IMR-90 (cell line): ENCODE data around the gene DDAH2. TPM values are rescaled to one million over a fixed set of nuclear protein-coding genes. Genes with fewer than 3 reads are reported as not detected.

Source experiments
- ATAC-seq: fragments of 200-7000 bp; cut with Tn5 transposase; 2 replicates; pipeline ENCODE4 v1.9.1; 2020; ENCODE audit warnings: low read depth, mild to moderate bottlenecking, moderate library complexity
- BruUV-seq: library from RNA; stranded (reverse); fragments of 400-500 nt; replicated peaks from 2 replicates; lab custom pipeline; 2021; lab: Mats Ljungman, UMichigan
- CTCF ChIA-PET: fragments of 300-600 bp; formaldehyde crosslinking; extraction: SDS; loops from one replicate; lab custom pipeline; 2021; ENCODE audit warnings: antibody characterized with exemption; lab: Yijun Ruan, JAX
- POLR2A ChIA-PET: fragments of 300-600 bp; sonication (Branson Sonifier 250); formaldehyde crosslinking; loops from one replicate; lab custom pipeline; 2022; ENCODE audit warnings: antibody characterized with exemption; ENCODE audit not compliant: unreplicated experiment; lab: Charles Lee
- DNase-seq: peaks from one replicate; pipeline ENCODE4 v3.0.0; 2013
- H2AFZ ChIP-seq: replicated peaks from 2 replicates; pipeline ENCODE3; 2013; ENCODE audit warnings: low read length, mild to moderate bottlenecking; ENCODE audit not compliant: poor library complexity
- H2AK5ac ChIP-seq: 2 replicates; pipeline ENCODE4 v1.6.1; 2013; ENCODE audit warnings: low read depth, low read length, inconsistent platforms
- H2AK9ac ChIP-seq: replicated peaks from 2 replicates; pipeline ENCODE3; 2013; ENCODE audit warnings: mild to moderate bottlenecking, low read depth, low read length, moderate library complexity; ENCODE audit not compliant: poor library complexity
- H2BK120ac ChIP-seq: 2 replicates; pipeline ENCODE4 v1.6.1; 2013; ENCODE audit warnings: low read depth, low read length, inconsistent platforms
- H2BK15ac ChIP-seq: 3 replicates; pipeline ENCODE4 v1.6.1; 2013; ENCODE audit warnings: low read depth, low read length, inconsistent platforms
- H2BK20ac ChIP-seq: 2 replicates; pipeline ENCODE4 v1.6.1; 2013; ENCODE audit warnings: low read depth, mild to moderate bottlenecking, inconsistent platforms, low read length, moderate library complexity
- H2BK5ac ChIP-seq: 2 replicates; pipeline ENCODE4 v1.6.1; 2013; ENCODE audit warnings: mild to moderate bottlenecking, low read depth, low read length, inconsistent platforms; ENCODE audit not compliant: poor library complexity, severe bottlenecking
- H3K14ac ChIP-seq: replicated peaks from 2 replicates; pipeline ENCODE4 v1.6.1; 2013; ENCODE audit warnings: low read depth, low read length, inconsistent platforms
- H3K18ac ChIP-seq: 2 replicates; pipeline ENCODE4 v1.6.1; 2013; ENCODE audit warnings: low read depth, low read length, control low read depth
- H3K23ac ChIP-seq: 2 replicates; pipeline ENCODE4 v1.6.1; 2013; ENCODE audit warnings: low read depth, low read length, inconsistent platforms
- H3K27ac ChIP-seq: 2 replicates; pipeline ENCODE4 v1.5.1; 2013; ENCODE audit warnings: mild to moderate bottlenecking, control low read depth, low read length; ENCODE audit not compliant: insufficient read depth
- H3K27me3 ChIP-seq: 2 replicates; pipeline ENCODE4 v1.6.1; 2013; ENCODE audit warnings: low read length; ENCODE audit not compliant: control insufficient read depth, insufficient read depth
- H3K36me3 ChIP-seq: 2 replicates; pipeline ENCODE4 v1.6.1; 2013; ENCODE audit warnings: low read length, mixed read lengths; ENCODE audit not compliant: control insufficient read depth, insufficient read depth
- H3K4ac ChIP-seq: 2 replicates; pipeline ENCODE4 v1.6.1; 2013; ENCODE audit warnings: low read depth, low read length, inconsistent platforms
- H3K4me1 ChIP-seq: 2 replicates; pipeline ENCODE4 v1.6.1; 2013; ENCODE audit warnings: low read length, mixed read lengths; ENCODE audit not compliant: control insufficient read depth, insufficient read depth
- H3K4me2 ChIP-seq: 2 replicates; pipeline ENCODE4 v1.6.1; 2013; ENCODE audit warnings: low read depth, mild to moderate bottlenecking, control low read depth, low read length, moderate library complexity
- H3K4me3 ChIP-seq: 2 replicates; pipeline ENCODE4 v1.5.1; 2013; ENCODE audit warnings: low read depth, mild to moderate bottlenecking, control low read depth, low read length, moderate library complexity; ENCODE audit not compliant: insufficient read depth
- H3K56ac ChIP-seq: 2 replicates; pipeline ENCODE4 v1.6.1; 2013; ENCODE audit warnings: low read length, inconsistent platforms; ENCODE audit not compliant: insufficient read depth; ENCODE audit errors: extremely low read depth
- H3K79me1 ChIP-seq, 2 experiments: 2 replicates each; pipeline ENCODE4 v1.6.1; 2013; ENCODE audit warnings: low read length in 2 of 2, inconsistent platforms in 1 of 2, low read depth in 1 of 2
- H3K9ac ChIP-seq: 2 replicates; pipeline ENCODE4 v1.6.1; 2013; ENCODE audit warnings: low read depth, low read length, control low read depth
- H3K9me1 ChIP-seq: 2 replicates; pipeline ENCODE4 v1.6.1; 2013; ENCODE audit warnings: low read length, inconsistent platforms; ENCODE audit not compliant: insufficient read depth
- H3K9me3 ChIP-seq: 2 replicates; pipeline ENCODE4 v1.6.1; 2013; ENCODE audit warnings: low read length; ENCODE audit not compliant: control insufficient read depth, insufficient read depth
- H4K20me1 ChIP-seq: 2 replicates; pipeline ENCODE4 v1.6.1; 2013; ENCODE audit warnings: low read length, inconsistent platforms; ENCODE audit not compliant: insufficient read depth
- H4K5ac ChIP-seq: 2 replicates; pipeline ENCODE4 v1.6.1; 2013; ENCODE audit warnings: mild to moderate bottlenecking, low read depth, low read length, control low read depth
- H4K8ac ChIP-seq, 2 experiments: 2 replicates each; pipeline ENCODE4 v1.6.1; 2013; ENCODE audit warnings: low read depth in 2 of 2, low read length in 2 of 2, control low read depth in 1 of 2, inconsistent platforms in 1 of 2
- H4K91ac ChIP-seq: 2 replicates; pipeline ENCODE4 v1.6.1; 2013; ENCODE audit warnings: low read depth, low read length, inconsistent platforms; ENCODE audit not compliant: insufficient read depth
- BHLHE40 ChIP-seq: fragments of 150-350 bp; IDR thresholded peaks from 2 replicates; pipeline ENCODE4 v1.6.1; 2016; ENCODE audit warnings: mild to moderate bottlenecking, low read depth, low read length
- CEBPB ChIP-seq: IDR thresholded peaks from 2 replicates; pipeline ENCODE4 v1.6.1; 2012; ENCODE audit warnings: low read depth, low read length, improper control_type of control experiment
- CHD1 ChIP-seq: IDR thresholded peaks from 2 replicates; pipeline ENCODE4 v1.6.1; 2012; ENCODE audit warnings: low read depth, low read length, improper control_type of control experiment
- CTCF ChIP-seq: conservative IDR thresholded peaks from 2 replicates; pipeline ENCODE4 v1.5.1; 2012; ENCODE audit warnings: mild to moderate bottlenecking, low read depth, low read length, improper control_type of control experiment
- ELK1 ChIP-seq: fragments of 150-350 bp; IDR thresholded peaks from 2 replicates; pipeline ENCODE4 v1.6.1; 2016; ENCODE audit warnings: low read depth, mild to moderate bottlenecking, low read length, moderate library complexity, borderline replicate concordance
- FOS ChIP-seq: fragments of 150-350 bp; IDR thresholded peaks from 2 replicates; pipeline ENCODE4 v1.6.1; 2016; ENCODE audit warnings: low read depth, low read length
- MAFK ChIP-seq: IDR thresholded peaks from 2 replicates; pipeline ENCODE4 v1.6.1; 2012; ENCODE audit warnings: low read depth, low read length, improper control_type of control experiment
- MAZ ChIP-seq: IDR thresholded peaks from 2 replicates; pipeline ENCODE4 v1.6.1; 2012; ENCODE audit warnings: low read depth, mild to moderate bottlenecking, low read length, improper control_type of control experiment, moderate library complexity, borderline replicate concordance
- MXI1 ChIP-seq: IDR thresholded peaks from 2 replicates; pipeline ENCODE4 v1.6.1; 2012; ENCODE audit warnings: low read depth, mild to moderate bottlenecking, low read length, moderate library complexity, borderline replicate concordance
- NFE2L2 ChIP-seq: fragments of 150-350 bp; IDR thresholded peaks from 2 replicates; pipeline ENCODE4 v1.6.1; 2016; ENCODE audit warnings: low read depth, mild to moderate bottlenecking, low read length
- POLR2A ChIP-seq: IDR thresholded peaks from 2 replicates; pipeline ENCODE4 v1.6.1; 2012; ENCODE audit warnings: mild to moderate bottlenecking, low read depth, low read length
- RAD21 ChIP-seq: IDR thresholded peaks from 2 replicates; pipeline ENCODE4 v1.6.1; 2012; ENCODE audit warnings: low read length, improper control_type of control experiment
- RCOR1 ChIP-seq: IDR thresholded peaks from 2 replicates; pipeline ENCODE4 v1.6.1; 2012; ENCODE audit warnings: mild to moderate bottlenecking, low read length, improper control_type of control experiment; ENCODE audit not compliant: insufficient replicate concordance
- RFX5 ChIP-seq: IDR thresholded peaks from 2 replicates; pipeline ENCODE4 v1.8.0; 2012; ENCODE audit warnings: low read depth, mild to moderate bottlenecking, low read length, moderate library complexity
- SMC3 ChIP-seq: fragments of 150-350 bp; IDR thresholded peaks from 2 replicates; pipeline ENCODE4 v1.6.1; 2016; ENCODE audit warnings: low read depth, mild to moderate bottlenecking, antibody characterized with exemption, low read length, moderate library complexity
- USF2 ChIP-seq: fragments of 150-350 bp; IDR thresholded peaks from 2 replicates; pipeline ENCODE4 v1.6.1; 2017; ENCODE audit warnings: mild to moderate bottlenecking, antibody characterized with exemption, low read length, low read depth
- WGBS, 2 experiments: methylation state at CpG; one replicate each; pipeline versions ENCODE4 v1.1.5 to v1.1.7; 2013; ENCODE audit warnings: missing lambda C conversion rate in 2 of 2; ENCODE audit not compliant: insufficient read length in 1 of 2; ENCODE audit errors: extremely low coverage in 2 of 2; 5-methylcytosine and 5-hydroxymethylcytosine counted together
- dilution Hi-C: fragments of 300-500 bp; cut with HindIII; formaldehyde crosslinking; loops from one replicate; pipeline ENCODE4 v1.14.3; 2018; ENCODE audit warnings: low sequenced_read_pairs; ENCODE audit not compliant: unreplicated experiment
- in situ Hi-C: fragments of 300-500 bp; cut with MboI; formaldehyde crosslinking; loops from 3 replicates; pipeline ENCODE4 v1.14.3; 2019; ENCODE audit warnings: low sequenced_read_pairs, inconsistent platforms, mixed read lengths
- intact Hi-C: fragments of 100-400 bp; cut with micrococcal nuclease; formaldehyde crosslinking; loops from 2 replicates; pipeline ENCODE4 v1.10.0; 2022
- polyA plus RNA-seq, 3 experiments: library from polyadenylated mRNA; depleted of rRNA; stranded (reverse); fragments of >200 nt; gene quantifications; 2 replicates each; pipeline ENCODE4 v1.2.3, GENCODE V29; 2012; ENCODE audit warnings: low replicate concordance in 1 of 3
- total RNA-seq: library from RNA; depleted of rRNA; stranded (reverse); fragments of >200 nt; gene quantifications from 2 replicates; pipeline ENCODE4 v1.2.3, GENCODE V29; 2012

The DDAH2 gene
- total and polyA plus RNA-seq, 2 of the 4 experiments (the other 2 are of a cell fraction): 40.7 to 57.9 TPM

GRCh38 chr6:31742894-31743293 is 13.8 kb upstream of the DDAH2 start:
- ATAC-seq (no peak), DNase-seq (no peak)
- Histone ChIP-seq H2BK5ac (no peak overlapping the region), H3K79me1 (peaks cover 6 to 31% of the 10 kb centered on the region in 2 experiments; a peak in 3 of 4 replicates), H3K36me3 (peaks cover 3% of the 10 kb centered on the region), H3K4me3 (no peak overlapping the region), H3K4ac (no peak overlapping the region), H3K9me3 (no peaks in the 10 kb centered on the region), H4K91ac (no peak overlapping the region), H3K4me1 (peaks cover 5% of the 10 kb centered on the region), H2BK15ac (no peak overlapping the region), H3K23ac (no peak overlapping the region), H3K27ac (no peak overlapping the region), H3K56ac (no peak overlapping the region), H2AK9ac (no peak overlapping the region), H3K18ac (no peak overlapping the region), H4K8ac (no peak overlapping the region), H3K9me1 (peaks cover 7% of the 10 kb centered on the region), H3K27me3 (no peaks in the 10 kb centered on the region), H4K20me1 (no peaks in the 10 kb centered on the region), H2AFZ (no peak overlapping the region), H2BK120ac (no peak overlapping the region), H4K5ac (no peak overlapping the region), H3K14ac (no peak overlapping the region), H3K4me2 (no peak overlapping the region), H2BK20ac (no peak overlapping the region), H3K9ac (no peak overlapping the region), H2AK5ac (no peak overlapping the region)
- POLR2A ChIA-PET: no interaction called here
- in situ Hi-C loops: no loop called here
- CTCF ChIA-PET: no interaction called here
- intact Hi-C loops: no loop called here
- TF ChIP-seq SMC3 (no peak), MXI1 (no peak), MAZ (no peak), CTCF (no peak), MAFK (no peak), ELK1 (no peak), CHD1 (no peak), FOS (no peak), NFE2L2 (no peak), RFX5 (no peak), BHLHE40 (no peak), RCOR1 (no peak), CEBPB (no peak), USF2 (no peak), POLR2A (no peak), RAD21 (no peak)
- BruUV-seq: no TSS peak
- dilution Hi-C loops: no loop called here
- 100% methylated on average over 2 of the region's 3 CpGs; no CpG with 5 or more reads in 1 of the 2 experiments for WGBS, 2 experiments
